GM18861 (cell line): ENCODE data around the gene LAMC3.
"Not testable (repeated sequence)": the region's sequence is repeated elsewhere in the genome, so short reads cannot be mapped to it uniquely, and the experiment has no call there.

Source experiments
- ATAC-seq: cut with Tn5 transposase; IDR thresholded peaks from one replicate; pipeline ENCODE4 v1.9.1; 2021; ENCODE audit not compliant: unreplicated experiment

LAMC3 gene

GRCh38 chr9:131094015-131094414, 85.0 kb downstream of the LAMC3 start:
- no peak for ATAC-seq

- ATAC-seq, result no peak
Observed at GRCh38 chr9:131094622-131095021, 85.6 kb downstream of the LAMC3 start.

- ATAC-seq, result no peak
Observed at GRCh38 chr9:131095666-131096268, 86.8 kb downstream of the LAMC3 start.

- no peak for ATAC-seq
Observed at GRCh38 chr9:131096269-131097125, 87.5 kb downstream of the LAMC3 start, which contains the start of gene AIF1L. Gene AIF1L (plus strand): TSS chr9:131096531. CDS start chr9:131096630, 99 bp downstream.

GRCh38 chr9:131097126-131097947, 88.4 kb downstream of the LAMC3 start:
- ATAC-seq, result no peak

GRCh38 chr9:131097948-131098278, 88.9 kb downstream of the LAMC3 start:
- no peak for ATAC-seq

GRCh38 chr9:131098391-131099101, 89.6 kb downstream of the LAMC3 start:
- no peak for ATAC-seq

- ATAC-seq, result no peak
Observed at GRCh38 chr9:131099102-131099606, 90.2 kb downstream of the LAMC3 start.

- not testable (repeated sequence) for ATAC-seq
Observed at GRCh38 chr9:131099845-131100244, 90.9 kb downstream of the LAMC3 start.

GRCh38 chr9:131100445-131100844, 91.5 kb downstream of the LAMC3 start:
- no peak for ATAC-seq

- ATAC-seq, result no peak
Observed at GRCh38 chr9:131101207-131101964, 92.4 kb downstream of the LAMC3 start.

GRCh38 chr9:131103024-131103423, 94.0 kb downstream of the LAMC3 start:
- no peak for ATAC-seq

GRCh38 chr9:131103535-131103934, 94.6 kb downstream of the LAMC3 start:
- ATAC-seq, result no peak

GRCh38 chr9:131104016-131104740, 95.2 kb downstream of the LAMC3 start:
- no peak for ATAC-seq

GRCh38 chr9:131105952-131106351, 97.0 kb downstream of the LAMC3 start:
- no peak for ATAC-seq

GRCh38 chr9:131107760-131108159, 98.8 kb downstream of the LAMC3 start:
- ATAC-seq, result no peak

GRCh38 chr9:131111186-131111853, 102.3 kb downstream of the LAMC3 start:
- ATAC-seq, result no peak

- no peak for ATAC-seq
Observed at GRCh38 chr9:131111854-131112311, 102.9 kb downstream of the LAMC3 start.
